ENCODE measurements around the gene OBP2A.

The OBP2A gene

DNA sequence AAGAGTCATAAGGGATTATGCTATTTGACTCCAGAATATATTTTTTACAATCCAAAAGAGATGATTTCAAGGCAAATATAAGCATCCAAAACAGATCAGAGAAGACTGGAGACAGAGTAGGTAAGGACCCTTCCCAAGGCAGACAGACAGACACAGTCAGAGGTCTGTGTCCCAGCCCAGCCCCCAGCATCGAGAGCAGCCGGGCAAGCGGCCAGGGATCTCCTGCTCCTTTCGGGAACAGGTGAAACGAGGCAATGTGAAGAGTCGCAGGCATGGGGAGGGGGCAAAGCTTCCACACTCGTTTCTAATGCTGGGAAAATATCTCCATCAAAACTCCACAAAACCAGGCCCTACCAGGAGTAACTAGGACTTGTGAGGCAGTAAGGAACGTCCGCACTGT lies 21.4 kb downstream of the OBP2A start:
- H3K4me1 ChIP-seq (ENCODE audit: control insufficient read depth in 1 of 2, insufficient read depth in 2 of 2, low read length in 2 of 2), result no peaks in the 10 kb centered on the region
- peaks cover 0 to 3% of the 10 kb centered on the region in 2 donors for H3K9me3 ChIP-seq (ENCODE audit: control insufficient read depth in 1 of 2, low read length in 2 of 2)
- H3K36me3 ChIP-seq (ENCODE audit: control insufficient read depth in 1 of 2, insufficient read depth in 2 of 2, low read length in 2 of 2), result no peaks in the 10 kb centered on the region
- H3K27me3 ChIP-seq (ENCODE audit: control insufficient read depth in 1 of 2, insufficient read depth in 2 of 2, low read length in 2 of 2), result no peaks in the 10 kb centered on the region
- no peak overlapping the region for H3K9ac ChIP-seq (ENCODE audit: low read depth in 1 of 2, low read length in 2 of 2)
- H3K4me3 ChIP-seq (ENCODE audit: low read depth in 1 of 2, low read length in 2 of 2), result no peak overlapping the region
- no peak overlapping the region for H3K27ac ChIP-seq (ENCODE audit: low read depth, low read length)

DNA sequence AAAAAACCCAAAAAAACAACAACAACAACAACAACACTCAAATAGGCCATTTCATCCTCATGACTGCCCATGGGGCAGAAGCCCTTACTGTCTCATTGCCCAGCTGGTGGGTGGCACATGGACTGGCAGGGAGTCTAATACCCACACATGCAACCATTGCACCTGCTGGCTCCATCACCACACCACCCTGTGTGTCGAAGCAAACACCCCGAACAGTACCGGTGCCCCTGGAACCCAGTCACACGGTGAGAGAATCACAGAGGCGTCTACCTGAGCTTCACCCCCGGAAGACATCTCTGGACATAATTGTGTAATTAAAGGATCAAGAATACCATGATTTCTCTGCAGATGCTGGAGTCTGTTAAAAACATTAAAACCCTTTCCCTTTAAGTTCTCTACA lies 22.1 kb downstream of the OBP2A start:
- Histone ChIP-seq H3K9me3 (ENCODE audit: control insufficient read depth in 1 of 2, low read length in 2 of 2) (peaks cover 0 to 3% of the 10 kb centered on the region in 2 donors), H3K27ac (ENCODE audit: low read depth, low read length) (no peak overlapping the region), H3K4me3 (ENCODE audit: low read depth in 1 of 2, low read length in 2 of 2) (no peak overlapping the region), H3K36me3 (ENCODE audit: control insufficient read depth in 1 of 2, insufficient read depth in 2 of 2, low read length in 2 of 2) (no peaks in the 10 kb centered on the region), H3K27me3 (ENCODE audit: control insufficient read depth in 1 of 2, insufficient read depth in 2 of 2, low read length in 2 of 2) (no peaks in the 10 kb centered on the region), H3K9ac (ENCODE audit: low read depth in 1 of 2, low read length in 2 of 2) (no peak overlapping the region), H3K4me1 (ENCODE audit: control insufficient read depth in 1 of 2, insufficient read depth in 2 of 2, low read length in 2 of 2) (no peaks in the 10 kb centered on the region)

DNA sequence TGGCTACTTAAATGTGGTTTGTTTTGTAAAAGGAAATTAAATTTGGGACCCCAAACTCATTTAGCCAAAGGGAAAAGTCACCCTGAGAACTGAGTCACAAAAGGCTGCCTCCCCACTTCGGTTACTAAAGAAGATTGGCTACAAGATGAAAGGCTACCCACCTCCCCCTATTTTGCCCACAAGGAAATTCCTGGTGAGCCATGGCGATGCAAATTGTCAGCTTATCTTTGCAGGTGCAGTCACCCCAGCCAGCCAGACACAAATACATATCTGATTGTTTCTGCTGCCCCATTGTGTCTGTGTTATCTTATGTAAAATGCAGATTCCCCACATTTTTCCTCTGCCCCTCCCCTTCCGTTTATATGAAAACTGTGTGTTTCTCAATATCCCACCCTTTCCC lies 24.5 kb downstream of the OBP2A start:
- Histone ChIP-seq H3K27me3 (ENCODE audit: control insufficient read depth in 1 of 2, insufficient read depth in 2 of 2, low read length in 2 of 2) (no peaks in the 10 kb centered on the region), H3K4me3 (ENCODE audit: low read depth in 1 of 2, low read length in 2 of 2) (no peak overlapping the region), H3K27ac (ENCODE audit: low read depth, low read length) (no peak overlapping the region)

DNA sequence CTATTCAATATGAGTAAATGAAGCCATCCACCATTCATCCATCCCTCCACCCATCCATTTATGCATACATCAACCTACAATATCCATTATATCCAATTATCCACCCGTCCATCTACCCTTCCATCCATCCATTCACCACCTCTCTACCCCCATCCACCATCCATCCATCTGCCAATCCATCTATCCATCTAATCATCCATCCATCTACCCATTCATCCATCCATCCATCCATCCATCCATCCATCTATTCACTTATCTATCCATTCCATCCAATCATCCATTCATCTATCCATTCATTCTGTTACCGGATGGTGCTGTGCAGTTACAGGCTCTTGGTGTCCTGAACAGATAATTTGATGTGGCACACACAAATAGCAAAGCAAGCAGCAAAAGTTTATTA lies 26.3 kb downstream of the OBP2A start:
- H3K9ac ChIP-seq (ENCODE audit: low read depth in 1 of 2, low read length in 2 of 2), result no peak overlapping the region
- H3K27me3 ChIP-seq (ENCODE audit: control insufficient read depth in 1 of 2, insufficient read depth in 2 of 2, low read length in 2 of 2), result no peaks in the 10 kb centered on the region
- peaks cover 0 to 3% of the 10 kb centered on the region in 2 donors for H3K9me3 ChIP-seq (ENCODE audit: control insufficient read depth in 1 of 2, low read length in 2 of 2)
- no peaks in the 10 kb centered on the region for H3K36me3 ChIP-seq (ENCODE audit: control insufficient read depth in 1 of 2, insufficient read depth in 2 of 2, low read length in 2 of 2)
- no peak overlapping the region for H3K4me3 ChIP-seq (ENCODE audit: low read depth in 1 of 2, low read length in 2 of 2)
- no peaks in the 10 kb centered on the region for H3K4me1 ChIP-seq (ENCODE audit: control insufficient read depth in 1 of 2, insufficient read depth in 2 of 2, low read length in 2 of 2)
- H3K27ac ChIP-seq (ENCODE audit: low read depth, low read length), result no peak overlapping the region

More for the DNA sequence above, 24.5 kb downstream of the OBP2A start:
- Histone ChIP-seq H3K9ac (ENCODE audit: low read depth in 1 of 2, low read length in 2 of 2) (no peak overlapping the region), H3K36me3 (ENCODE audit: control insufficient read depth in 1 of 2, insufficient read depth in 2 of 2, low read length in 2 of 2) (no peaks in the 10 kb centered on the region), H3K9me3 (ENCODE audit: control insufficient read depth in 1 of 2, low read length in 2 of 2) (peaks cover 0 to 3% of the 10 kb centered on the region in 2 donors), H3K4me1 (ENCODE audit: control insufficient read depth in 1 of 2, insufficient read depth in 2 of 2, low read length in 2 of 2) (no peaks in the 10 kb centered on the region)

- peaks cover 0 to 3% of the 10 kb centered on the region in 2 donors for H3K9me3 ChIP-seq (ENCODE audit: control insufficient read depth in 1 of 2, low read length in 2 of 2)
- H3K27me3 ChIP-seq (ENCODE audit: control insufficient read depth in 1 of 2, insufficient read depth in 2 of 2, low read length in 2 of 2), result no peaks in the 10 kb centered on the region
- H3K4me1 ChIP-seq (ENCODE audit: control insufficient read depth in 1 of 2, insufficient read depth in 2 of 2, low read length in 2 of 2), result no peaks in the 10 kb centered on the region
- H3K36me3 ChIP-seq (ENCODE audit: control insufficient read depth in 1 of 2, insufficient read depth in 2 of 2, low read length in 2 of 2), result no peaks in the 10 kb centered on the region
- H3K9ac ChIP-seq (ENCODE audit: low read depth in 1 of 2, low read length in 2 of 2), result no peak overlapping the region
- H3K4me3 ChIP-seq (ENCODE audit: low read depth in 1 of 2, low read length in 2 of 2), result no peak overlapping the region
- no peak overlapping the region for H3K27ac ChIP-seq (ENCODE audit: low read depth, low read length)
These were observed 27.2 kb downstream of the OBP2A start for GRCh38 chr9:135573124-135573523.

DNA sequence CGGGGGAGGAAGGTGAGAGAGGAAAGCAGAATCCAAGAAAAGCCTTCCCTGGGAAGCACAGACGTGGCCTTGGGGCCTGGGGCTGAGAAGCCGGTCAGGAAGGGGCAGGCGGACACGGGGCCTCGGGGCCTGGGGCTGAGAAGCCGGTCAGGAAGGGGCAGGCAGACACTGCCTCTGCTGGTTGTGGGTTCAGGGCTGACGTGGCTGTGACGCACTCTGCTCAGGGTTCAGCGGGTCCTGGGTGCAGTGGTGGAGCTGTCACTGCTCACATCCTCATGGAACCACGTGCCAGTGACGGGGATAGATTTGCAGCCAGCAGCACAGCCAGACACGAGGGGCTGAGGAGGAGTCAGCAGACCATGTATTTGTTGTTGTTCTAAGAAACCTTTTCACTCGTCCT lies 28.4 kb downstream of the OBP2A start:
- Histone ChIP-seq H3K36me3 (ENCODE audit: control insufficient read depth in 1 of 2, insufficient read depth in 2 of 2, low read length in 2 of 2) (no peaks in the 10 kb centered on the region), H3K4me3 (ENCODE audit: low read depth in 1 of 2, low read length in 2 of 2) (no peak overlapping the region), H3K27ac (ENCODE audit: low read depth, low read length) (no peak overlapping the region), H3K4me1 (ENCODE audit: control insufficient read depth in 1 of 2, insufficient read depth in 2 of 2, low read length in 2 of 2) (no peaks in the 10 kb centered on the region), H3K27me3 (ENCODE audit: control insufficient read depth in 1 of 2, insufficient read depth in 2 of 2, low read length in 2 of 2) (no peaks in the 10 kb centered on the region), H3K9ac (ENCODE audit: low read depth in 1 of 2, low read length in 2 of 2) (no peak overlapping the region), H3K9me3 (ENCODE audit: control insufficient read depth in 1 of 2, low read length in 2 of 2) (no peaks in the 10 kb centered on the region)

DNA sequence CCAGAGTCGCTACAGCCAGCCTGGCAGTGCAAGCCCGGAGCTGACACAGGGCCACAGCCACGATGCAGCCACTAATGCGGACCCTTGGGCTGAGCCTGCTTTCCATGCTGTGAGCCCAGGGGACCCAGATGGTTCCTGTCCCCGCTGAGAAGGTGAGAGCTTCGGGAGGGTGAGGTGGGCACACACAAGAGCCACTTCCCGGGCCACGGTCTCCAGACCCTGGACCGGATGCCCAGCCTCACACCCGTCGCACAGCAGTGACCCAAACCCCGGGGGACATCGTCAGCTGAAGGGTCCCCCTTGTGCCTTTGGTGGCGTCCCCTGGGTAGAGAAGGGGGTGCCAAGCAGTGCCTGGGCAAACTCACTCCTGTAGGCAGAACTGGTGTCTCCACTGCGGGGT lies 29.0 kb downstream of the OBP2A start:
- H3K27me3 ChIP-seq (ENCODE audit: control insufficient read depth in 1 of 2, insufficient read depth in 2 of 2, low read length in 2 of 2), result no peaks in the 10 kb centered on the region

GRCh38 chr9:135575995-135576631 lies 30.2 kb downstream of the OBP2A start:
- no peak overlapping the region for H3K9ac ChIP-seq (ENCODE audit: low read depth in 1 of 2, low read length in 2 of 2)
- H3K27ac ChIP-seq (ENCODE audit: low read depth, low read length), result no peak overlapping the region
- no peaks in the 10 kb centered on the region for H3K36me3 ChIP-seq (ENCODE audit: control insufficient read depth in 1 of 2, insufficient read depth in 2 of 2, low read length in 2 of 2)
- no peaks in the 10 kb centered on the region for H3K9me3 ChIP-seq (ENCODE audit: control insufficient read depth in 1 of 2, low read length in 2 of 2)
- no peaks in the 10 kb centered on the region for H3K27me3 ChIP-seq (ENCODE audit: control insufficient read depth in 1 of 2, insufficient read depth in 2 of 2, low read length in 2 of 2)
- H3K4me3 ChIP-seq (ENCODE audit: low read depth in 1 of 2, low read length in 2 of 2), result no peak overlapping the region
- no peaks in the 10 kb centered on the region for H3K4me1 ChIP-seq (ENCODE audit: control insufficient read depth in 1 of 2, insufficient read depth in 2 of 2, low read length in 2 of 2)

More for the DNA sequence above, 29.0 kb downstream of the OBP2A start:
- no peaks in the 10 kb centered on the region for H3K4me1 ChIP-seq (ENCODE audit: control insufficient read depth in 1 of 2, insufficient read depth in 2 of 2, low read length in 2 of 2)
- no peak overlapping the region for H3K9ac ChIP-seq (ENCODE audit: low read depth in 1 of 2, low read length in 2 of 2)
- H3K9me3 ChIP-seq (ENCODE audit: control insufficient read depth in 1 of 2, low read length in 2 of 2), result no peaks in the 10 kb centered on the region
- no peak overlapping the region for H3K4me3 ChIP-seq (ENCODE audit: low read depth in 1 of 2, low read length in 2 of 2)
- H3K27ac ChIP-seq (ENCODE audit: low read depth, low read length), result no peak overlapping the region
- H3K36me3 ChIP-seq (ENCODE audit: control insufficient read depth in 1 of 2, insufficient read depth in 2 of 2, low read length in 2 of 2), result no peaks in the 10 kb centered on the region

DNA sequence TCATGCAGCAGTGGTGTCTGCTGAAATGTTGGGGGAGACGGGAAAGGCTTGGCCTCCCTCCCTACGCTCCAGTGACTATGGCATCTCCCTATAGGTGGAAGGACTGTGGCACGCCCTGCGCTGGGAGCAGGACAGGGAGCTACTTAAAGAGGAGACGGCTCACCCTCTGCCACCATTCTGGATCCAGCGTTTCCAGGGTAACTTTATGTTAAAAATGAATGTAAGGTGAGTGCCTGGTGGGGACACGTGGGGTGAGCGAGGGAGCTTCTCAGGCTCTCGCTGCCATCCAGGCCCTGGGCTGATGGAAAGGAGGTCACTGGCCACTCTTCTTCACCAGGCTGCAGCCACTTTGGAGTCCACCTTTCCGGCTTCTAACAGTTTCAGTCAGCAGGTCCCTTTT lies 31.3 kb downstream of the OBP2A start:
- Histone ChIP-seq H3K9me3 (ENCODE audit: control insufficient read depth in 1 of 2, low read length in 2 of 2) (no peaks in the 10 kb centered on the region), H3K4me3 (ENCODE audit: low read depth in 1 of 2, low read length in 2 of 2) (no peak overlapping the region), H3K27me3 (ENCODE audit: control insufficient read depth in 1 of 2, insufficient read depth in 2 of 2, low read length in 2 of 2) (no peaks in the 10 kb centered on the region), H3K27ac (ENCODE audit: low read depth, low read length) (no peak overlapping the region), H3K36me3 (ENCODE audit: control insufficient read depth in 1 of 2, insufficient read depth in 2 of 2, low read length in 2 of 2) (no peaks in the 10 kb centered on the region), H3K4me1 (ENCODE audit: control insufficient read depth in 1 of 2, insufficient read depth in 2 of 2, low read length in 2 of 2) (no peaks in the 10 kb centered on the region), H3K9ac (ENCODE audit: low read depth in 1 of 2, low read length in 2 of 2) (no peak overlapping the region)

DNA sequence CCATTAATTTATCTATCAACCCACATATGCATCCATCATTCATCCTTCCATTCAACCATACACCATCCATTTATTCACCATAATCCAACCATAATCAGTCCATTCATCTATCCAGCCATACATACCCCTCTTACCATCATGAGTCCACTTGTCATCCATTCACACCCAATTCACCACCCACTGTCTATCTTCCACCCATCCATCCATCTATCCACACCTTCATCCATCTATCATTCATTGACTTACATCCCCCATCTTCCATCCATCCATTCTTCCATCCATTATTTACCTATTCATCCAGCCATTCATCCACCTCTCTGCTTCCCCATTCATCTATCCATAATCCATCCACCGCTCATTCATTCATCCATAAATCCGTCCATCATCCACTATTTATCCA lies 33.4 kb downstream of the OBP2A start:
- Histone ChIP-seq H3K36me3 (ENCODE audit: control insufficient read depth in 1 of 2, insufficient read depth in 2 of 2, low read length in 2 of 2) (no peaks in the 10 kb centered on the region), H3K4me1 (ENCODE audit: control insufficient read depth in 1 of 2, insufficient read depth in 2 of 2, low read length in 2 of 2) (no peaks in the 10 kb centered on the region), H3K9ac (ENCODE audit: low read depth in 1 of 2, low read length in 2 of 2) (no peak overlapping the region), H3K4me3 (ENCODE audit: low read depth in 1 of 2, low read length in 2 of 2) (no peak overlapping the region), H3K27ac (ENCODE audit: low read depth, low read length) (no peak overlapping the region), H3K27me3 (ENCODE audit: control insufficient read depth in 1 of 2, insufficient read depth in 2 of 2, low read length in 2 of 2) (no peaks in the 10 kb centered on the region), H3K9me3 (ENCODE audit: control insufficient read depth in 1 of 2, low read length in 2 of 2) (no peaks in the 10 kb centered on the region)

Measured in duodenal mucosa (tissue), 2 donors.